Activated naive CD4-positive, alpha-beta T cell treated with anti-CD3 and anti-CD28 coated beads, Interleukin-2, amount 50 U/mL, for 16 hours (primary cell): ENCODE measurements around the gene DNAH9.
A peak's percentile ranks its signal among the peaks of the same experiment; 100 is the strongest.

Source experiments
- DNase-seq: peaks from one replicate; pipeline ENCODE4 v3.0.0-alpha.2; 2020

Gene DNAH9

DNA sequence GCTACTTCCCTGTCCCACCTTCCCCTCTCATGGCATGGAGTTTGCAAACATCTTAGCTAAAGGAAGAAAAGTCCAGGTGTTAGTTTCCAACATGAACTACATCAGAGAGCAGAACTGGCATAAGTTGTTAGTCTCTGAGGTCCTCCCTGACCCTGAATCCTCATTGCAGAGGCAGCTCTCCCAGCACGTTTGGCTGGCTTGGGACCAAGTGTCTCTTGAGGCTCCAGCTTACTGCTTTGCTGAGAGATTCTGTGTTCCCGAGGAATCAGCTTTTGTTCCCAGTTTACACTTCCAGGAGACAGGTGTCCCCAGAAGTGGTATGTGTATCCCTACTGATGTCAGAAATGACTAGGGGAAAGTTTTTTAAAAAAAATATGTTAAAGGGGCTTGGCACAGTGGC is 14.7 kb downstream of the DNAH9 start:
- no peak for DNase-seq

DNA sequence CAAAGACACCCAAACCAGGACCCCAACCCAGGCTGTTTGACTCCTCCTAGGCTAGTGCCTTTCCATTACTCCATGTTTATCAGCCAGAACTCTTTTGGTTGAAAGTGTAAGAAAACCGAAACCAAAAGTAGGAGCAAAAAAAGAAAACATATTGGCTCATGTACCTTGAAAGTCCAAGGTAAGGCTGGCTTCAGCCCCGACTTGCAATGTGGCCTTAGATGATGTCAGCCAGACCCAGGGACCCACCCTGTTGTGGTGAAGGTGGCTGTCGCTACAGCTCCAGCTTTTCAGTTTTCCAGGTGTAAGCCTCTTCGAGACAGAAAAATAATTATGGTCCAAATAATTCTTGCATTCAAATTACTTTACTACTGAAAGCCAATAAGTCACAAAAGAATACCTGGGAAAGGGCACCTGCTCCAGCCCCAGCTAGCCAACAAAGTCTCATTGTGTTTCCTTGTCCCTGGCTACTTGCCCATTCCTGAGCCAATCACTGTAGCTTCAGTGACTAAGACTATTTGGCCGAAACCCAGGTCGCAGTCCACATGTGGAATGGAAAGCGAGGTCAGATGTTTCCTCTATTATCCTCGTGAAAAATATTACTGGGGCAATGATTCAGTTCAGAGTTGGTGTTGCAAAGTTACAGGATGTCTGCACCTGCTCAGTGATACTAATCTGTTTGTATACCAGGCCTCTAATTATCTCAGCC is 20.7 kb downstream of the DNAH9 start:
- no peak for DNase-seq

GRCh38 chr17:11622492-11622891 is 24.2 kb downstream of the DNAH9 start:
- DNase-seq, result no peak

DNA sequence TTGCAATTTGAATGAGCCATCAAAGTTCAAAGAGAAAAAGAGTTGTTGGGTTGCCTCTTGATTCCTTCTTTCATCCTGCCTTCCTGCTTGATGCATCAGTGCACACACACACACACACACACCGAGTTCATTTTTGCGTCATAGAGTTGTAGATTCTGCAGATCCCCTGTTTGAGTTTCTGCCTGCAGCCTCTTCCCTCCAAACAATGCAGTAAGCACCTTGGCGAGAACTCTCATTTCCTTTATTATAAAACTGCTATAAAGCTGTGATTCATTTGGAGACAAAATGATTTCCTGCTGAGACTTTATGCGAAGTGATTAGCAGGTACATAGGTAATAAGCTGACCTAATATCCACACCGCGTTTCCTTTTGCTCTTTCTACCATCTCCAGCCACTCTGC is 26.7 kb downstream of the DNAH9 start:
- no peak for DNase-seq

GRCh38 chr17:11625878-11626277 is 27.6 kb downstream of the DNAH9 start:
- DNase-seq, result no peak

GRCh38 chr17:11627301-11627940 is 29.2 kb downstream of the DNAH9 start:
- no peak for DNase-seq

GRCh38 chr17:11628374-11628773 is 30.1 kb downstream of the DNAH9 start:
- DNase-seq, result no peak

DNA sequence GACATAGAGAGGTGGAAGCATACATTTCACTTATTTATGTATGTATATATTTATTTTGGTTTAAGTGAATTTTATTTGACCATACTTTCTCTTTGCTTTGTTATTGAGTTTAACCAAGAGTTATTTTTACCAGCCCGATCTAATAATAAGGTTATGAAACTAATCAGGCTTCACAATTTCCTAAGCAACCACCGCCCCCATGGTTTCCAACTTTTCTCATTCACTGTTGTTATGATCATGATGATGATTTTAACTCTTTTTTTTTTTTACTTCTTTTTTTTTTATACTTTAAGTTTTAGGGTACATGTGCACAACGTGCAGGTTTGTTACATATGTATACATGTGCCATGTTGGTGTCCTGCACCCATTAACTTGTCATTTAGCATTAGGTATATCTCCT is 30.6 kb downstream of the DNAH9 start:
- DNase-seq, result no peak

DNA sequence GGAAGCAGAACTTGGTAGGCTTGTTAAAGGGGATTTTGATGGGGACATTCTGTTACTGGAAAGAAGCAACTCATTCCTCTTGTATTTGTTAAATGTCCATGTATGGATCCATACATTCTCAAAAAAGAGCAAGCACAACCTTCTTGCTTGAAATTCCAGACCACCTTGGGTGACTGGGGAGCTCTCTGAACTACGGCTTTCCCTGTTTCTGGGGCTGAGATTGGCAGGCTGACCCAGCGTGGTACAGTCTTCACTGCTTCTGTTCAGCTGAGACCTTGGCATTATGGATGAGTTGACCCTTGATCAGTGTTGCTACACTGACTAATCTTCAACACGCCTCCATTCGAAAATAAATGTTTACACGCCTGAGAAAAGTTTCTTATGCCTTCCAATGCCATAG is 38.5 kb downstream of the DNAH9 start:
- no peak for DNase-seq

- no peak for DNase-seq
Measured at GRCh38 chr17:11637796-11638195, 39.5 kb downstream of the DNAH9 start.

- DNase-seq, result no peak
Measured at GRCh38 chr17:11638700-11639265, 40.5 kb downstream of the DNAH9 start.

- DNase-seq, result no peak
Measured at GRCh38 chr17:11639736-11640462, 41.6 kb downstream of the DNAH9 start.

- DNase-seq, result no peak
Measured at GRCh38 chr17:11640463-11640814, 42.2 kb downstream of the DNAH9 start.

GRCh38 chr17:11641521-11642275 is 43.4 kb downstream of the DNAH9 start:
- DNase-seq, result no peak

GRCh38 chr17:11642655-11643054 is 44.4 kb downstream of the DNAH9 start:
- DNase-seq, result no peak

DNA sequence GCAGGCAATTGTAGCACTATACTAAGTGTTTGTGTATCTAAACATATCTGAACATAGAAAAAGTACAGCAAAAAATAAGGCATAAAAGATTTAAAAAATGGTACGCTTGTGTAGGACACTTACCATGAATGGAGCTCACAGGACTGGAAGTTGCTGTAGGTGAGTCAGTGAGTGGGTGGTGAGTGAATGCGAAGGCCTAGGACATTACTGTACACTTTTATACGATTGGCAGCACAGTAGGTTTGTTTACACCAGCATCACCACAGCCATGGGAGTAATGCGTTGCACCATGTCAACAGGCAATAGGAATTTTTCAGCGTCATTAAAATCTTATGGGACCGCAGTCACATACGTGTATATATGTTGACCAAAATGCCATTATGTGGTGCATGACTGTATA is 45.6 kb downstream of the DNAH9 start:
- DNase-seq, result no peak

DNA sequence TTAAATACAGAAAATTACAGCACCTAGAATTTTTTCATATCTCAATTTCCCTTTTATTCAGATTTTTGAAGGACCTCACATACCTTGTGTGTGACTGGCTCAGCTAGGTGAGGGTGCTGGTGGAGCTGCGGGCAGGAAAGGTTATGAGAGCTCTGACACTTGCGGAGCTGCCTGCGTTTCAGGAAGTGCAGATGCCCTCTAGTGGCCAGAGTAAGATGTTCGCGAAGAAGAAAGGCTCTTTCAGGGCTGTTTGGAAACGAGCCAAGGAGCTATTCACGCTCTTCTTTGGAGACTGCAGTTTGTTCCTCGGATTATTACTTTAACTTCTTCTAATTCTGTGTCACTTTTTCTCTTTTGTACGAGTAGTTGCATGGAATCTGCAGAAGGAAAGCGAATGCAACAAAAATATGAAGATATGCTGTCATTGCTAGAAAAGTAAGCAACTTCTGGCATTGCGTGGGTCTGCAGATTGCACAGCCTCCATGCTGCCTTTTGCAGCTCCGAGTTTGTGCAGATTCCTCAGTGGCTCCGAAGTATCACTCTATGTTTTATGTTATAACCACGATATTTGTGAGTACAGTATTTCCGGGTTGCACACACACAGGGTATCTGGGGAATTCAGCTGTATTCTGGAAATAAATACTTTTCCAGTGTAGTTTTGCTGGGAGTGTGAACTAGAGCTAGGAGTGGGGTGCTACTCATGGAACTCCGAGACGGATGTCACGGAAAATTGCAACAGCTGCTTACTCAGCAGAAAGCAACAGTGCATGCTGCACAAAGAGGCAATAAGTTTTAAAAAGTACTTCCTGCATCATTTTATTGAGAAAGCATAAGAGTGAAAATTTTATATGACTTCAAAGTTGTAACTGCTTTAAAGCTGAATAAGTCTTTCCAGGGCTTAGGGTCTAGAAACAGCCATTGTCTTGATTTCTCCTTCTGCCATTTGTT is 46.3 kb downstream of the DNAH9 start:
- DNase-seq, result peak; percentile 22

- no peak for DNase-seq
Measured at GRCh38 chr17:11645426-11645825, 47.2 kb downstream of the DNAH9 start.

- no peak for DNase-seq
Measured at GRCh38 chr17:11651089-11651488, 52.8 kb downstream of the DNAH9 start.

GRCh38 chr17:11668618-11669017 is 70.3 kb downstream of the DNAH9 start:
- no peak for DNase-seq

GRCh38 chr17:11671126-11671525 is 72.9 kb downstream of the DNAH9 start:
- no peak for DNase-seq

GRCh38 chr17:11682646-11683045 is 84.4 kb downstream of the DNAH9 start:
- DNase-seq, result no peak
